Natural killer cell (primary cell): Measurements from ENCODE around the gene PRSS36. TPM values are rescaled to one million over a fixed set of nuclear protein-coding genes. Genes with fewer than 3 reads are reported as not detected.
A peak's percentile ranks its signal among the peaks of the same experiment; 100 is the strongest.

Experiments
- ATAC-seq, 3 donors: fragments of 150-1000 bp in 2 of 3; fragments of 200-7000 bp in 1 of 3; cut with Tn5 transposase; 1 replicate in 1 of 3; 2 replicates in 2 of 3; pipeline ENCODE4 v1.10.0; 2021; ENCODE audit warnings: mild to moderate bottlenecking in 2 of 3, moderate library complexity in 2 of 3
- DNase-seq, 2 donors: peaks; one replicate each; pipeline versions ENCODE4 v3.0.0 to v3.0.0-alpha.2; 2013 to 2021; ENCODE audit warnings: mixed read lengths in 1 of 2
- H3K27ac ChIP-seq: one replicate; pipeline ENCODE4 v1.5.1; 2013; ENCODE audit warnings: mild to moderate bottlenecking, low read length
- H3K27me3 ChIP-seq: one replicate; pipeline ENCODE4 v1.6.1; 2013; ENCODE audit warnings: low read length; ENCODE audit not compliant: control insufficient read depth, insufficient read depth
- H3K36me3 ChIP-seq: one replicate; pipeline ENCODE4 v1.6.1; 2013; ENCODE audit warnings: low read length; ENCODE audit not compliant: control insufficient read depth, insufficient read depth
- H3K4me1 ChIP-seq: one replicate; pipeline ENCODE4 v1.6.1; 2013; ENCODE audit warnings: low read length; ENCODE audit not compliant: control insufficient read depth, insufficient read depth
- H3K4me3 ChIP-seq: one replicate; pipeline ENCODE4 v1.5.1; 2013; ENCODE audit warnings: low read length
- H3K9me3 ChIP-seq: one replicate; pipeline ENCODE4 v1.6.1; 2013; ENCODE audit warnings: low read length; ENCODE audit not compliant: control insufficient read depth, insufficient read depth
- H3K27ac Mint-ChIP-seq, 2 donors: one replicate each; pipeline ENCODE4 v1.8.0; 2022; ENCODE audit warnings: mild to moderate bottlenecking in 2 of 2, mixed read lengths in 2 of 2, moderate library complexity in 1 of 2
- H3K27me3 Mint-ChIP-seq, 2 donors: one replicate each; pipeline ENCODE4 v1.8.0; 2022; ENCODE audit warnings: low read depth in 2 of 2, mixed read lengths in 2 of 2
- H3K36me3 Mint-ChIP-seq: one replicate; pipeline ENCODE4 v1.8.0; 2022; ENCODE audit warnings: mixed read lengths
- H3K4me1 Mint-ChIP-seq, 2 donors: one replicate each; pipeline ENCODE4 v1.8.0; 2022; ENCODE audit warnings: mixed read lengths in 2 of 2
- H3K4me3 Mint-ChIP-seq: one replicate; pipeline ENCODE4 v1.8.0; 2022; ENCODE audit warnings: mild to moderate bottlenecking, moderate library complexity, mixed read lengths
- H3K9me3 Mint-ChIP-seq, 2 donors: one replicate each; pipeline ENCODE4 v1.8.0; 2022; ENCODE audit warnings: mixed read lengths in 2 of 2
- WGBS: methylation state at CpG from one replicate; pipeline ENCODE4 v1.1.7; 2013; ENCODE audit warnings: missing lambda C conversion rate; ENCODE audit not compliant: insufficient coverage; 5-methylcytosine and 5-hydroxymethylcytosine counted together
- intact Hi-C: fragments of 100-400 bp; cut with micrococcal nuclease; formaldehyde crosslinking; loops from one replicate; pipeline ENCODE4 v1.14.2; 2022
- total RNA-seq, 4 donors: library from RNA; stranded (reverse); fragments of 120-200 nt in 1 of 4; gene quantifications; one replicate each; pipeline versions ENCODE4 v1.2.3 to v1.2.4, GENCODE V29; 2013 to 2022
- TF ChIP-seq, protein P1 (sequence below): fragments of 200-600 bp; IDR thresholded peaks from one replicate; pipeline ENCODE4 v1.8.0; 2022; ENCODE audit warnings: antibody characterized with exemption

PRSS36 gene
- total RNA-seq, 3 donors from 2014 or later (not counting 1 experiment from before 2014, with no cell fraction given) = 2.1 to 3.5 (median 2.3) TPM

DNA sequence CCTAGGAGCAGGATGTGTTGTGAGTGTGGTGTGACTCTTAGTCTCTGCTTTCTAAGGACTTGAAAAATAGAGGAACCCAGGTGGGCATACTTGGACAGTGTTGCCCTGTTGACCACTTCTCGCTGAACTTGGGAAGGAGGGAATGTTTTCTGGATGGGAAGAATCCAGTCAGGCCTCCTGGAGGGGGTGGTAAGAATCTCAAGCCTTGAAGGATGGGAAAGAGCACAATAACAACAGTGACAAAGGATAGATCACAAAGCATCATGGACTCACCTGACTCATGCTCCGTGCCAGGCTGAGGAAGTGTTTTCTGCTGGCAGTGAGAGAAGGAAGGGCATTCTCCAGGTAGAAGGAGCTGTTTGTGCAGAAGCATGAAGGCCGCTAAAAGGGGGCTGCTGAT lies 24.0 kb downstream of the PRSS36 start:
- Mint-ChIP-seq H3K27ac (peak overlapping the region in 1 of 2 donors; percentile 59), H3K36me3 (peaks cover 3% of the 10 kb centered on the region), H3K9me3 (no peaks in the 10 kb centered on the region), H3K4me3 (no peak overlapping the region), H3K27me3 (no peaks in the 10 kb centered on the region), H3K4me1 (peaks cover 0 to 8% of the 10 kb centered on the region in 2 donors)
- intact Hi-C loops = no loop called here
- no peak overlapping the region for H3K4me3 ChIP-seq
- TF ChIP-seq, protein P1, sequence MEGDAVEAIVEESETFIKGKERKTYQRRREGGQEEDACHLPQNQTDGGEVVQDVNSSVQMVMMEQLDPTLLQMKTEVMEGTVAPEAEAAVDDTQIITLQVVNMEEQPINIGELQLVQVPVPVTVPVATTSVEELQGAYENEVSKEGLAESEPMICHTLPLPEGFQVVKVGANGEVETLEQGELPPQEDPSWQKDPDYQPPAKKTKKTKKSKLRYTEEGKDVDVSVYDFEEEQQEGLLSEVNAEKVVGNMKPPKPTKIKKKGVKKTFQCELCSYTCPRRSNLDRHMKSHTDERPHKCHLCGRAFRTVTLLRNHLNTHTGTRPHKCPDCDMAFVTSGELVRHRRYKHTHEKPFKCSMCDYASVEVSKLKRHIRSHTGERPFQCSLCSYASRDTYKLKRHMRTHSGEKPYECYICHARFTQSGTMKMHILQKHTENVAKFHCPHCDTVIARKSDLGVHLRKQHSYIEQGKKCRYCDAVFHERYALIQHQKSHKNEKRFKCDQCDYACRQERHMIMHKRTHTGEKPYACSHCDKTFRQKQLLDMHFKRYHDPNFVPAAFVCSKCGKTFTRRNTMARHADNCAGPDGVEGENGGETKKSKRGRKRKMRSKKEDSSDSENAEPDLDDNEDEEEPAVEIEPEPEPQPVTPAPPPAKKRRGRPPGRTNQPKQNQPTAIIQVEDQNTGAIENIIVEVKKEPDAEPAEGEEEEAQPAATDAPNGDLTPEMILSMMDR = no peak
- ATAC-seq = no peak
- no peaks in the 10 kb centered on the region for H3K27me3 ChIP-seq
- 94% methylated on average over 3 of the region's 3 CpGs for WGBS
- no peak for DNase-seq
- H3K4me1 ChIP-seq = peaks cover 38% of the 10 kb centered on the region
- H3K36me3 ChIP-seq = peaks cover 56% of the 10 kb centered on the region
- no peak overlapping the region for H3K27ac ChIP-seq
- no peaks in the 10 kb centered on the region for H3K9me3 ChIP-seq

DNA sequence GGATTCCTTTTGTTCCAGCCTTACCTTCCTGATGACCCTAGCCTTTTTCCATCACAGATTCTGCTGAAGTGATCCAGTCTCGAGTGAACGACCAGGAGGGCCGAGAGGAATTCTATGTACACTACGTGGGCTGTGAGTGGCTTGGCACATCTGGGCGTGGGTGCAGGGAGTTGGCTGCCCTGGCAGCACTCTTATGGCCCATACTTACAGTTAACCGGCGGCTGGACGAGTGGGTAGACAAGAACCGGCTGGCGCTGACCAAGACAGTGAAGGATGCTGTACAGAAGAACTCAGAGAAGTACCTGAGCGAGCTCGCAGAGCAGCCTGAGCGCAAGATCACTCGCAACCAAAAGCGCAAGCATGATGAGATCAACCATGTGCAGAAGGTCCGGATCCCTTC lies 29.7 kb downstream of the PRSS36 start:
- TF ChIP-seq, protein P1 = no peak
- Histone ChIP-seq H3K4me1 (peaks cover 22% of the 10 kb centered on the region), H3K27me3 (no peaks in the 10 kb centered on the region), H3K9me3 (no peaks in the 10 kb centered on the region), H3K36me3 (peaks cover 35% of the 10 kb centered on the region), H3K4me3 (no peak overlapping the region), H3K27ac (no peak overlapping the region)
- 97% methylated on average over 16 of the region's 16 CpGs for WGBS
- ATAC-seq (no peak), DNase-seq (no peak)
- Mint-ChIP-seq H3K9me3 (no peaks in the 10 kb centered on the region), H3K4me1 (peaks cover 12 to 13% of the 10 kb centered on the region in 2 donors), H3K27me3 (no peaks in the 10 kb centered on the region), H3K27ac (peak overlapping the region in 1 of 2 donors; percentile 47), H3K36me3 (peaks cover 11% of the 10 kb centered on the region), H3K4me3 (no peak overlapping the region)
- intact Hi-C loops = no loop called here

DNA sequence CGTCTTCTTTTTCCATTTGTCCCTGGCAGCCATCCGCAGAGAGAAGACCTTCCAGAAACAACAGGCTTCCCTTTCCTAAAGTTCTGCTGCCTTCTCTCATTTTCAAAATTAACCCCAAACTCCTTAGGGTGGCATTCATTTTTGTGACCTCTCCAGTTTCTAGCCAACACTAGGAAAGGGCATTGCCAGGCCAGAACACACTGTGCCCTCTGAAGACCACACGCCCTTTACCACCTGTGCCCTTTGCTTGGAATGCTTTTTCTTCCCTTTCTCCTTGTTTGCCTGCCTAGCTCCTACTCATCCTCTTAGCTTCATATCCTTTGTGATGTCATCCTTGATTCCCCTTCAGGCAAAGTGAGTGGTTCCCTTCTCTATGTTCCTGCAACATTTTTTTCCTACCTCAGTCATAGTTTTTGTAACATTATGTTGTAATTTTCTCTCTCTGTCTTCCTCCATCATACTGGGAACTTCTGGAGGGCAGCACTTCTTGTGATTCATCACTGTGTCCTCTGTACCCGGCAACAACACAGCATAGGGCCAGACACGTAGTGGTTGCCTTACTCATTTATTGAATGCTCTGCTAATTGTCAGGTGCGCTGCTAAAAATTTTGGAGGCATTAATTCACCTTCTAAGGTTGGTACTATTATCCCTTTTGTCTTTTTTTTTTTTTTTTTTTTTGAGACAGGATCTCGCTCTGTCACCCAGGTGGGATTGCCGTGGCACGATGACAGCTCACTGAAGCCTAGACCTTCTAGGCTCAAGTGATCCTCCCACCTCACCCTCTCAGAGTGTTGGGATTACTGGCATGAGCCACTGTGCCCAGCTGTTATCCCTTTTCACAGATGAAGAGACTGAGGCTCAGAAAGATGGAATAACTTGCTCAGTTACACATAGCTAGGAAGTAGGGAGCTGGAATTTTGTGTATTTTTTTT lies 31.4 kb downstream of the PRSS36 start:
- Mint-ChIP-seq H3K36me3 (peaks cover 11% of the 10 kb centered on the region), H3K4me1 (peaks cover 12 to 16% of the 10 kb centered on the region in 2 donors), H3K27me3 (no peaks in the 10 kb centered on the region), H3K9me3 (no peaks in the 10 kb centered on the region), H3K27ac (peak overlapping the region; percentile 81 to 91), H3K4me3 (peak overlapping the region; percentile 85)
- Histone ChIP-seq H3K9me3 (no peaks in the 10 kb centered on the region), H3K27ac (peak overlapping the region; percentile 74), H3K36me3 (peaks cover 28% of the 10 kb centered on the region), H3K27me3 (no peaks in the 10 kb centered on the region), H3K4me3 (peak overlapping the region; percentile 39), H3K4me1 (peaks cover 22% of the 10 kb centered on the region)
- no peak for ATAC-seq
- 66% methylated on average over 9 of the region's 9 CpGs for WGBS
- intact Hi-C loops = loop anchor here (10.0 kb wide), 1 partner anchor 66 kb away; the partner anchor contains the start of gene FUS
- TF ChIP-seq, protein P1 = no peak
- DNase-seq = no peak
